ENCODE data around the gene TYK2.

GRCh38 chr19:10418235-10418484, 37.8 kb upstream of the TYK2 start:
- TF ChIP-seq CTCF (IDR thresholded peaks at IDR 0.05) (no peak), EP300 (IDR thresholded peaks at IDR 0.05) (no peak)

Measured in ovary (tissue), 3 donors.